ENCODE data around the gene ANAPC4. TPM values are rescaled to one million over a fixed set of nuclear protein-coding genes. Genes with fewer than 3 reads are reported as not detected.

Gene ANAPC4
- total RNA-seq, 1 donor from 2014 or later: 17.7 TPM

- Mint-ChIP-seq H3K36me3 (ENCODE audit: low read depth) (peaks cover 6% of the 10 kb centered on the region), H3K4me1 (ENCODE audit: low read depth) (no peaks in the 10 kb centered on the region), H3K27ac (ENCODE audit: unreplicated experiment) (no peak overlapping the region), H3K4me3 (ENCODE audit: unreplicated experiment) (no peak overlapping the region), H3K27me3 (ENCODE audit: low read depth) (no peaks in the 10 kb centered on the region), H3K9me3 (ENCODE audit: low read depth) (no peaks in the 10 kb centered on the region)
- DNase-seq (ENCODE audit: low spot score): no peak
- TF ChIP-seq CTCF (IDR thresholded peaks at IDR 0.05): no peak
Observed at GRCh38 chr4:25423548-25423947, 46.5 kb downstream of the ANAPC4 start.

- no peak for TF ChIP-seq CTCF (IDR thresholded peaks at IDR 0.05)
- peaks cover 2% of the 10 kb centered on the region for H3K36me3 Mint-ChIP-seq (ENCODE audit: low read depth)
- H3K9me3 Mint-ChIP-seq (ENCODE audit: low read depth): no peaks in the 10 kb centered on the region
- no peak overlapping the region for H3K27ac Mint-ChIP-seq (ENCODE audit: unreplicated experiment)
- DNase-seq (ENCODE audit: low spot score): no peak
- H3K27me3 Mint-ChIP-seq (ENCODE audit: low read depth): no peaks in the 10 kb centered on the region
- H3K4me1 Mint-ChIP-seq (ENCODE audit: low read depth): no peaks in the 10 kb centered on the region
- no peak overlapping the region for H3K4me3 Mint-ChIP-seq (ENCODE audit: unreplicated experiment)
Observed at GRCh38 chr4:25424539-25425228, 47.6 kb downstream of the ANAPC4 start.

GRCh38 chr4:25425361-25425760 lies 48.3 kb downstream of the ANAPC4 start:
- no peaks in the 10 kb centered on the region for H3K4me1 Mint-ChIP-seq (ENCODE audit: low read depth)
- no peaks in the 10 kb centered on the region for H3K27me3 Mint-ChIP-seq (ENCODE audit: low read depth)
- peaks cover 2% of the 10 kb centered on the region for H3K36me3 Mint-ChIP-seq (ENCODE audit: low read depth)
- H3K9me3 Mint-ChIP-seq (ENCODE audit: low read depth): no peaks in the 10 kb centered on the region
- H3K27ac Mint-ChIP-seq (ENCODE audit: unreplicated experiment): no peak overlapping the region
- TF ChIP-seq CTCF (IDR thresholded peaks at IDR 0.05): no peak
- no peak overlapping the region for H3K4me3 Mint-ChIP-seq (ENCODE audit: unreplicated experiment)
- no peak for DNase-seq (ENCODE audit: low spot score)

GRCh38 chr4:25427871-25428270 lies 50.8 kb downstream of the ANAPC4 start:
- DNase-seq (ENCODE audit: low spot score): no peak
- TF ChIP-seq CTCF (IDR thresholded peaks at IDR 0.05): no peak
- Mint-ChIP-seq H3K27me3 (ENCODE audit: low read depth) (no peaks in the 10 kb centered on the region), H3K36me3 (ENCODE audit: low read depth) (peaks cover 2% of the 10 kb centered on the region), H3K9me3 (ENCODE audit: low read depth) (no peaks in the 10 kb centered on the region), H3K4me1 (ENCODE audit: low read depth) (no peaks in the 10 kb centered on the region), H3K4me3 (ENCODE audit: unreplicated experiment) (no peak overlapping the region), H3K27ac (ENCODE audit: unreplicated experiment) (no peak overlapping the region)

- Mint-ChIP-seq H3K4me3 (ENCODE audit: unreplicated experiment) (no peak overlapping the region), H3K36me3 (ENCODE audit: low read depth) (no peaks in the 10 kb centered on the region), H3K27ac (ENCODE audit: unreplicated experiment) (no peak overlapping the region), H3K4me1 (ENCODE audit: low read depth) (no peaks in the 10 kb centered on the region), H3K27me3 (ENCODE audit: low read depth) (no peaks in the 10 kb centered on the region), H3K9me3 (ENCODE audit: low read depth) (no peaks in the 10 kb centered on the region)
- no peak for TF ChIP-seq CTCF (IDR thresholded peaks at IDR 0.05)
- DNase-seq (ENCODE audit: low spot score): no peak
Observed at GRCh38 chr4:25430630-25431029, 53.6 kb downstream of the ANAPC4 start.
